Fibroblast of skin of left biceps (primary cell): Measurements from ENCODE around the gene GOSR2.
"Not testable (repeated sequence)": the region's sequence is repeated elsewhere in the genome, so short reads cannot be mapped to it uniquely, and the experiment has no call there.

Experiments
- DNase-seq, 2 experiments: peaks; one replicate each; pipeline ENCODE4 v3.0.0-alpha.2; 2013; ENCODE audit warnings: low read depth in 2 of 2

The GOSR2 gene

DNA sequence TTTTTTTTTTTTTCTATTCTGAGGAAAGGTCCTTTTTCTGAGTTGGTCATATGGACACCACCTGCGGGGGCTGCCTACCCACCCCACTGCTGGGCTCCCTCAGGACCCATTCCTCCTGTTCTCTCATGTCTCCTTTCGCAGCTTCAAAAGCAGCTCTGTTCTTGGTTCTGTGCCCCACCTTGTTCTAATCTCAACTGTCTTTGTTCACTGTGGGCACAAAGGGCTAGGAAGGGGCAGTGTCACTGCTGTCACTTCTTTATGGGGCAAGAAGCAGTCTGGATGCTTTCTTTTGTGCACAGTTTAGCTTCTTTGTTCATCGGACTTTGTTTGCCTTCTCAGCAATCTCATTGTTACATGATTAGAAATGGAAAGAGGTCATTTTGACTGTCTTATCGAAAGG, 7.1 kb downstream of the GOSR2 start:
- no peak for DNase-seq

GRCh38 chr17:46931596-46931995, 8.6 kb downstream of the GOSR2 start:
- DNase-seq, result no peak

DNA sequence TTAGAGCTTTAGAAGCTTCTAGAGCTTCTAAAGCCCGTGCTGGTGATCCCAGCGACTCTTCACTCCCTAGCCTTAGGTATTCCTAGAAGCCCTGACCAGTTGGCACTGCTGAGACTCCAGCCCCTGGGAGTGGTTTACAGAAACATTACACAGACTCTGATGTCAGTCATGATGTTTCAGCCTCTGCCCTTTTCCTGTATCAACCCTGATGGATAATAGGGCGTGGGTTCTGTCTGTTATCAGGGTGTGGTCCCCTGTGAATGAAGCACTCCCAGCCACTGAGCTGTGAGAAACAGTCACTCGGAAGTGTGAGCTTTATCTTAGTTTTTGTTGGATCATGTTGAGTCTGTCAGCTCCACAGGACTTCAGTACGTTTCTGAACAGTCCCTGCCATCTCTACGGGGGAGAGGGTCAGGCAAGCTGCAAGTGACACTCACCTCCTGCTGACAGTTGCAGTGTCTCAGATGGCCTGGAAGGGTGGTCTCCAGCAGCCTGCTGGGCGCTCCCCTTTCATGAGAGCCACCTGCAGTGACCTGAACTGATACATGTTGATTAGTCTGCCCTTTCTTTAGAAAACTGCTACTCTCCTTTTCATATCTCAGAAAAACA, 12.8 kb downstream of the GOSR2 start:
- no peak for DNase-seq

GRCh38 chr17:46940692-46941404, 17.9 kb downstream of the GOSR2 start:
- peak in 1 of 2 experiments; percentile 42 for DNase-seq

DNA sequence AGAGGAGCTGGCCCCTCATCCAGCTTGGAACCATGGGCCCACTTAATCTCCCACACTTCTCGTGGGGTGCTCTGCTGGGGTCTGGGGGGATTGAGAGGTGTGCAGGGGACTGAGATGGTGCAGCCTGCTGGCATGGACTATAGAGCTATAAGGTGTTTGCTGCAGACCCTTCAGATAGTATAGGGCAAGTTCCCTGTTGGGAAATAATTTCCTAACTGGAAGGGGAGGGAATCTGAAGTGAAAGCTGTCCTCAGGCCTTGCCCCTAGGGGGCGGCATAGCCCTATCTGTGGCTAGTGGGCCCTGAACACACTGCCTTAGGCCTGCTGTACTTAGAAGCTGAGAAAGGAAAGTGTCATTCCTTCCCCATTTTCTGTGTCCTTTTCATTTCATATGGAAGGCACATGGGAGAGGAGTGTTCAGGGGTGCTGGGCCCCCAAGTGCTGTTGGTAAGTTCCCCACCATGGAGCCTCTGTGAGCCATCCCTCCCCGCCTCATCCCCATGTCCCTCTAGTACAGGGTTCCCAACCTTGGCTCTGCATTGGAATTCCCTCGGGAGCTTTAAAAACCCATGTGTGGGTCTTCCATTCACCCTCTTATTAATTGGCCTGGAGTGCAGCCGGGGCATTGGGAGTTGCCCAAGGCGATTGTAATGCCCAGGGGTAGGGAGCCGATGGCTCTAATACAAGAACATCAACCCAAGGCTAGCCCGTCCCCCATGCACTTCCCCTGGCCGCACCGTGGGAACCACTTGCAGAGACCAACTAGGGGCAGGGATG, 19.7 kb downstream of the GOSR2 start:
- DNase-seq, result peak in 1 of 2 experiments; percentile 30

DNA sequence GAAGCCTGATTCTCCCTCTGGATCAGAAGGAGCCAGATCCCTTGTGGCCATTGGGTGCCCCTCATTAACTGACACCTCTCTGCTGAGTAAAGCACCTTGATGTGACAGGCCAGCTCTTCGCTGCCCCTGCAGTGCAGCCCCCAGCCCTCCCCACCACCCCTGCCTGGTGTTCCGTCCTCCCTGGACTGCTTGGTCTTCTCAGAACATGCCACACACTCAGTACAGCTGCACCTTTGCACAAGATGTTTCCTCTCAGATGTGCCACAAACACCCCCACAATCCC, 20.2 kb downstream of the GOSR2 start:
- DNase-seq, result no peak

- no peak for DNase-seq
Measured at GRCh38 chr17:46943501-46944393, 20.8 kb downstream of the GOSR2 start.

- no peak for DNase-seq
Measured at GRCh38 chr17:46944931-46945330, 22.0 kb downstream of the GOSR2 start.

GRCh38 chr17:46947216-46947615, 24.3 kb downstream of the GOSR2 start:
- no peak for DNase-seq

DNA sequence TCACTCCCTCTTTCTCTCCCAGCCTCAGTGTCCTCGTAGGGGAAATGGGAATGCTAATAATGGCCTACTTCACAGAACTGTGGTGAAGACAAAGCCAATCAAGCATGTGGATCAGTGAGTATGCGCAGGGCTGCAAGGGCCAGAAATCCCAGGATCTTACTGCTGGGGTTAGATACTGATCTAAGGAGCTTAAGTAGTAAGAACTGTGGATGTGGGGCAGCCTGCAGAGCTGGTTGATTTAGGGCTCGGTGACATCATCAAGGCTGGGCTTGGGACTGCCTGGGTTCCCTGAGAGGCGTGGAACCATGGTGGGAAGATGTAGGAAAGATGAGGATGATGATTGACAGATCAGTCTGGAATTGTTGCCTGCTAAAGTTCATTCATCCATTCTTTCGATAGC, 25.6 kb downstream of the GOSR2 start:
- no peak for DNase-seq

DNA sequence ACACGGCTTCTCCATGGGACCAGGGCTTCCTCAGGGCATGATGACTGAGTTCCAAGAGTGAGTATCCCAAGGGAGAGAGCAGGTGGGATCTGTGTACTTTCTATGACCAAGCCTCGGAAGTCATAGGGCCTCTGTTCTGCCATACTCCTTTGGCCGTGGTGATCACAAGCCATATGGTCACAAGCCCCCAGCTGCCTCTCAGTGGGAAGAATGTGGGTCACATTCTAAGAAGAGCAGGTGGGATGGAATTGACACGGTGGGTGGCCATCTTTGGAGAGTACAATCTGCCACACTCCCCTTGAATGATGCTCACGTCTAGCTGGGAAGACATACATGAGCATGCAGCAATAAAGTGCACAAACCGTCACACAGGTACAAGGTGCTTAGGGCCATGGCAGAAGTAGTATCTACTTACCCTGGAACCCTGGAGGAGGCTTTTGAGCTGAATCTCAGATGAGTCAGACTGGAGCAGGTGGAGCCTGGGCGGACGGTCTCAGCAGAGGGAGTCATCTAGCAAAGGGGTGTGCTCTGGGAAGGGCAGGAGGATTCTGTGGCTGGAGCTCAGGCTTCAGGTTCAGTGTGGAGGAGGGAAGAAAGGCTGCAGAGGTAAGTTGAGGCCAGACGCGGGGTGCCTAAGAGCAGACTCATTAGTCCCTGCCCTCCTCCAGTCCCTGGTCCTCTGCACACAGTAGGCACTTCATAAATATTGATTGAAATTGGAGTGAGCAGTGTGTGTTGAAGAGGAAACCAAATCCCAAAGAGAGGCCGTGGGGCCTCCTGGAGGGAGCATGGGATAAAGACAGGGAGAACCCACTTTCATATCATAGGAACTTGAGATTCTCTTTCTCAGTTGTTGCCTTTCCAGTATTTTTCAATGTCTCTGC, 26.6 kb downstream of the GOSR2 start:
- DNase-seq, result no peak

GRCh38 chr17:46950342-46950996, 27.5 kb downstream of the GOSR2 start:
- no peak for DNase-seq

DNA sequence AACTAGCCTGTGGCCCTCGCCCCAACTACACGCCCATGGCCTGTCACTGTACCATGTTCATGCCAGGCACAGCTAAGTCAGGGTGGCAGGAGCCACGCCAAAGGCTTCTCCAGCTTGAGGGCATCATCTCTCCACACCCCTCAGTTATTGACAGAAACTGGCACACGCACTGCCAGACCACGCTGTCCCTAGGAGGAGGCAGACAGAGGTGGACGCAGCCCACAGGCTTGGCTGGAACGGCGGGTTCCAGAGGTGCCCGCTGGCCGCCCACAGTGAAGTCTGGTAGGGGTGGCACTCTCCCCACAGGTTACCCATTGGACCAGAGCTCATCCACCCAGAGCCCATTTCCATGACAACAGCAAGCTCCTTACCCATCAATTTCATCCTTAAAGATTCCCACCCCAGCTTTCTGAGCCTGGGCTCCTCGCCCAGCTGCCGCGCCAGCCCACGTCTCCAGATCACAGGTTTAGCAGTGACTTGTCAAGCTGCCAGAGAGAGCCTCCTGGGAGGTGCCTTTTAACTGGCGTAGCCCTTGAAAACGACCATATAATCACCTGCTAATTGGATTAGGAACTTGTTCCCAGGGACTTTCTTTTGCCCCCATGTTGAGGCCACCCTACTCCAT, 28.1 kb downstream of the GOSR2 start:
- no peak for DNase-seq

GRCh38 chr17:46951706-46952105, 28.7 kb downstream of the GOSR2 start:
- DNase-seq, result no peak

GRCh38 chr17:46952115-46952514, 29.2 kb downstream of the GOSR2 start:
- DNase-seq, result no peak

DNA sequence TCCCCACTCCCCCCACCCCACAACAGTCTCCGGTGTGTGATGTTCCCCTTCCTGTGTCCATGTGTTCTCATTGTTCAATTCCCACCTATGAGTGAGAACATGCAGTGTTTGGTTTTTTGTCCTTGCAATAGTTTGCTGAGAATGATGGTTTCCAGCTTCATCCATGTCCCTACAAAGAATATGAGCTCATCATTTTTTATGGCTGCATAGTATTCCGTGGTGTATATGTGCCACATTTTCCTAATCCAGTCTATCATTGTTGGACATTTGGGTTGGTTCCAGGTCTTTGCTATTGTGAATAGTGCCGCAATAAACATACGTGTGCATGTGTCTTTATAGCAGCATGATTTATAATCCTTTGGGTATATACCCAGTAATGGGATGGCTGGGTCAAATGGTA, 30.2 kb downstream of the GOSR2 start:
- DNase-seq, result not testable (repeated sequence)

DNA sequence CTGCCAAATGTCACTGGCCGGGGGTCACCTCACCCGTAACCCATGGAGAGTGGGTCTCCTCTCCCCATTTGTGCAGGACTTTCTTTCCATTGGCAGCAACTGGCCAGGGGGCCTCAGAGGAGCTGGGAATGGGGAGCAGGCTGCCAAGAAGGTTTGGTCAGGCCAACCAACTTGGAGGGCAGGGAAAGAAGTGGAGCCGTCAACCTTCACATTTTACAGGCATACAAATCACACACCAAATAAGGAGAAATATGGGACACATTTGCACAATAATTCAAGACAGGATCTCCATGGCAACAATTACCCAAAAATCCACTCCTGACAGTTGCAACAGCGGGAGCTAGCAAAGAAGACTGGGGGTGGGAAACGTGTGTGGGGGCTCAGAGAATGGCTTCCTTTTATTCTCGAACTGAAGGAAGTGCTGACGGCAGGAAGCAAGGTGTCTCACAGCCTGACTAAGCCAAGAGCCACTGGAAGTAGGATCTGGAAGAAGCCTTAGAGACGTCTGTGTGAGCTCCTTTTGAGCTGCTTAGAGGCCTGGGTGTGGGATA, 35.2 kb downstream of the GOSR2 start:
- DNase-seq, result no peak

DNA sequence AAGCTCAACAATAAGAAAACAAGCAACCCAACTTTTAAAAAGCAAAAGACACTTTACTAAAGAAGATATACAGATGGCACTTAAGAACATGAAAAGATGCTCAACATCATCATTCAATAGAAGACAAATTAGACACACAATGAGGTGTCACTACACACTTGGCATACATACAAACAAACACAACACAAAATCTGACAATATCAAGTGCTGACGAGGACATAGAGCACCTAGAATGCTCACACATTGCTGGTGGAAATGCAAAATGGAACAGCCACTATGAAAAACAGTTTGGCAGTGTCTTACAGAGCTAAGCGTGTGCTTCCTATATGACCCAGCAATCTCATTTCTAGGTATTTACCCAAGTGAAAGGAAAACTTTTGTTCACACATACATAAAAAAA, 37.2 kb downstream of the GOSR2 start:
- no peak for DNase-seq

- peak; percentile 30 to 33 for DNase-seq
Measured at GRCh38 chr17:46962374-46962790, 39.4 kb downstream of the GOSR2 start.

GRCh38 chr17:46963571-46963970, 40.6 kb downstream of the GOSR2 start:
- no peak for DNase-seq
